ENCODE measurements around the gene SNCG. TPM values are rescaled to one million over a fixed set of nuclear protein-coding genes. Genes with fewer than 3 reads are reported as not detected.

The SNCG gene
- total RNA-seq, 1 experiment from 2014 or later, result 5.5 TPM

- Histone ChIP-seq H3K23me2 (ENCODE audit: insufficient read length, low read depth, low read length, poor library complexity, severe bottlenecking) (no peaks in the 10 kb centered on the region), H3K4ac (ENCODE audit: low read depth, low read length) (no peak overlapping the region), H3K9me3 (ENCODE audit: control insufficient read depth, low read depth, low read length) (no peaks in the 10 kb centered on the region), H2AFZ (ENCODE audit: low read length) (no peak overlapping the region), H3K18ac (ENCODE audit: insufficient read length, low read depth, low read length) (no peak overlapping the region), H2BK12ac (ENCODE audit: insufficient read length, low read depth, low read length) (no peak overlapping the region), H4K20me1 (ENCODE audit: control insufficient read depth, insufficient read depth, insufficient read length) (no peaks in the 10 kb centered on the region), H2BK15ac (ENCODE audit: low read depth, low read length) (no peak overlapping the region), H3K79me1 (ENCODE audit: insufficient read depth, low read depth, low read length, poor library complexity, severe bottlenecking) (no peaks in the 10 kb centered on the region), H2AK5ac (ENCODE audit: insufficient read length, low read length) (no peak overlapping the region), H2BK20ac (ENCODE audit: low read depth, low read length, poor library complexity, severe bottlenecking) (no peak overlapping the region), H3K27ac (ENCODE audit: insufficient read length, low read depth, low read length) (no peak overlapping the region), H2BK5ac (ENCODE audit: insufficient read length, low read length) (no peak overlapping the region), H3K56ac (ENCODE audit: insufficient read length, low read depth, low read length) (no peak overlapping the region), H2BK120ac (ENCODE audit: low read depth, low read length, poor library complexity, severe bottlenecking) (no peak overlapping the region), H3K4me1 (ENCODE audit: insufficient read depth, low read length) (no peaks in the 10 kb centered on the region), H3K79me2 (ENCODE audit: insufficient read depth, low read length) (no peaks in the 10 kb centered on the region), H3K27me3 (ENCODE audit: insufficient read depth, low read length) (no peaks in the 10 kb centered on the region), H4K91ac (ENCODE audit: insufficient read length, low read depth, low read length) (no peak overlapping the region), H4K5ac (ENCODE audit: insufficient read length, low read depth, low read length) (no peak overlapping the region), H3T11ph (ENCODE audit: low read length) (no peak overlapping the region), H4K8ac (replicated peaks; ENCODE audit: insufficient read length, low read depth, low read length) (no peak overlapping the region), H3K9ac (ENCODE audit: extremely low read depth, insufficient read length, low read length) (no peak overlapping the region), H3K4me2 (ENCODE audit: insufficient read depth, insufficient read length, low read length) (no peak overlapping the region), H3K23ac (ENCODE audit: insufficient read length, low read depth, low read length) (no peak overlapping the region), H3K14ac (ENCODE audit: insufficient read depth, low read length) (no peak overlapping the region)
- DNase-seq, result no peak
- Mint-ChIP-seq H3K36me3 (ENCODE audit: insufficient read depth in 1 of 3, low read depth in 3 of 3) (peaks cover 28 to 77% (median 56%) of the 10 kb centered on the region in 3 experiments), H3K27ac (no peak overlapping the region), H3K4me1 (peaks cover 0 to 4% of the 10 kb centered on the region in 2 experiments; a peak in 2 of 4 replicates), H3K27me3 (ENCODE audit: low read depth) (no peaks in the 10 kb centered on the region), H3K9me3 (no peaks in the 10 kb centered on the region), H3K4me3 (no peak overlapping the region)
- no peak for TF ChIP-seq CTCF (conservative IDR thresholded peaks at IDR 0.05)
- no CpG with 5 or more reads among the region's 1 CpG for WGBS (ENCODE audit: extremely low coverage, insufficient read length, low lambda C conversion rate)
Measured at GRCh38 chr10:86914734-86915133, 43.7 kb upstream of the SNCG start.
